Measurements from ENCODE around the gene RIPOR1.

DNA sequence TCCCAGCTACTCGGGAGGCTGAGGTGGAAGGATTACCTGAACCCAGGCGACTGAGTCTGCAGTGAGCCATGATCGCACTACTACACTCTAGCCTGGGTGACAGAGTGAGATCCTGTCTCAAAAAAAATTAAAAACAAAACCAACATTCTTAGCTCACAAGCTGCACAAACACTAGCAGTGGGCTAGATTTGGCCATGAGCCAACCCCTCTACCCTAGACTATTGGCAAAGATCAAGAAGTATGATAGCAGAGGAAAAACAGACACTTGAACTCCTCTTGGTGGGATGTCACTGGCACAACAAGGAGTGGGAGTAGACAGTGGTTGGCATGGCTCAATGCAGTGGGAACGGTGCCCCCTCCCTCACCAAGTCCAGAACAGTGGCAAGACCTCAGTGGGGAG is 19.6 kb upstream of the RIPOR1 start:
- TF ChIP-seq, protein P1, sequence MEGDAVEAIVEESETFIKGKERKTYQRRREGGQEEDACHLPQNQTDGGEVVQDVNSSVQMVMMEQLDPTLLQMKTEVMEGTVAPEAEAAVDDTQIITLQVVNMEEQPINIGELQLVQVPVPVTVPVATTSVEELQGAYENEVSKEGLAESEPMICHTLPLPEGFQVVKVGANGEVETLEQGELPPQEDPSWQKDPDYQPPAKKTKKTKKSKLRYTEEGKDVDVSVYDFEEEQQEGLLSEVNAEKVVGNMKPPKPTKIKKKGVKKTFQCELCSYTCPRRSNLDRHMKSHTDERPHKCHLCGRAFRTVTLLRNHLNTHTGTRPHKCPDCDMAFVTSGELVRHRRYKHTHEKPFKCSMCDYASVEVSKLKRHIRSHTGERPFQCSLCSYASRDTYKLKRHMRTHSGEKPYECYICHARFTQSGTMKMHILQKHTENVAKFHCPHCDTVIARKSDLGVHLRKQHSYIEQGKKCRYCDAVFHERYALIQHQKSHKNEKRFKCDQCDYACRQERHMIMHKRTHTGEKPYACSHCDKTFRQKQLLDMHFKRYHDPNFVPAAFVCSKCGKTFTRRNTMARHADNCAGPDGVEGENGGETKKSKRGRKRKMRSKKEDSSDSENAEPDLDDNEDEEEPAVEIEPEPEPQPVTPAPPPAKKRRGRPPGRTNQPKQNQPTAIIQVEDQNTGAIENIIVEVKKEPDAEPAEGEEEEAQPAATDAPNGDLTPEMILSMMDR (conservative IDR thresholded peaks at IDR 0.05; ENCODE audit: low read length), result no peak
- TF ChIP-seq EZH2phosphoT487 (IDR thresholded peaks at IDR 0.05; ENCODE audit: borderline replicate concordance), result no peak
